GM10847 (cell line): ENCODE data around the gene FANCC.

Experiments used
- POLR2A ChIP-seq: IDR thresholded peaks from 2 replicates; pipeline ENCODE4 v1.6.1; 2011; ENCODE audit not compliant: insufficient read length; ENCODE audit errors: extremely low read depth

FANCC gene

GRCh38 chr9:95135756-95136155 lies 181.8 kb downstream of the FANCC start:
- no peak for TF ChIP-seq POLR2A

GRCh38 chr9:95134457-95134881 lies 183.0 kb downstream of the FANCC start:
- no peak for TF ChIP-seq POLR2A

- no peak for TF ChIP-seq POLR2A
Observed at GRCh38 chr9:95133325-95133705, 184.2 kb downstream of the FANCC start.

- TF ChIP-seq POLR2A, result no peak
Observed at GRCh38 chr9:95132366-95133324, 184.9 kb downstream of the FANCC start.

- TF ChIP-seq POLR2A, result no peak
Observed at GRCh38 chr9:95131023-95131943, 186.2 kb downstream of the FANCC start.

GRCh38 chr9:95130484-95130883 lies 187.0 kb downstream of the FANCC start:
- TF ChIP-seq POLR2A, result no peak

- TF ChIP-seq POLR2A, result no peak
Observed at GRCh38 chr9:95129476-95130291, 187.8 kb downstream of the FANCC start.

- TF ChIP-seq POLR2A, result no peak
Observed at GRCh38 chr9:95128177-95128524, 189.4 kb downstream of the FANCC start.

- no peak for TF ChIP-seq POLR2A
Observed at GRCh38 chr9:95127249-95128176, 190.0 kb downstream of the FANCC start.

GRCh38 chr9:95126739-95127138 lies 190.8 kb downstream of the FANCC start:
- no peak for TF ChIP-seq POLR2A

- no peak for TF ChIP-seq POLR2A
Observed at GRCh38 chr9:95125652-95126051, 191.9 kb downstream of the FANCC start.

GRCh38 chr9:95124582-95125367 lies 192.7 kb downstream of the FANCC start:
- no peak for TF ChIP-seq POLR2A

- TF ChIP-seq POLR2A, result no peak
Observed at GRCh38 chr9:95120781-95121370, 196.6 kb downstream of the FANCC start.

GRCh38 chr9:95118596-95118995 lies 198.9 kb downstream of the FANCC start:
- no peak for TF ChIP-seq POLR2A
